ENCODE results near the gene PTP4A2. TPM values are rescaled to one million over a fixed set of nuclear protein-coding genes. Genes with fewer than 3 reads are reported as not detected.

The PTP4A2 gene
- total and polyA plus RNA-seq, 4 experiments from 2014 or later: 254 to 529 (median 339) TPM

- H3K4me3 ChIP-seq (ENCODE audit: low read length in 2 of 2): no peak overlapping the region
- intact Hi-C loops (cut with micrococcal nuclease): no loop called here
- H3K27ac ChIP-seq (ENCODE audit: low read depth, low read length): no peak overlapping the region
- Mint-ChIP-seq H3K36me3 (peaks cover 44 to 54% of the 10 kb centered on the region in 2 donors), H3K27ac (peak overlapping the region in 4 of 7 donors; percentile 20 to 33 (median 30)), H3K4me3 (no peak overlapping the region), H3K27me3 (no peaks in the 10 kb centered on the region), H3K9me3 (peaks cover 0 to 3% (median 0%) of the 10 kb centered on the region in 8 donors), H3K4me1 (peaks cover 15 to 28% (median 25%) of the 10 kb centered on the region in 4 donors)
- peaks cover 9% of the 10 kb centered on the region for H3K4me1 ChIP-seq (ENCODE audit: insufficient read depth, low read length)
- H3K27me3 ChIP-seq (ENCODE audit: insufficient read depth, low read length): no peaks in the 10 kb centered on the region
- ChIA-PET POLR2A (ENCODE audit: partially characterized antibody) (interaction anchor here (1.4 to 2.5 kb wide), 4 partner anchors 11 to 58 kb away, joined by 3 to 8 read pairs (median 4); partner anchors contain the start of gene PTP4A2), CTCF (ENCODE audit: partially characterized antibody) (interaction anchor here (1.3 kb wide), 1 partner anchor 91 kb away, joined by 3 read pairs; the partner anchor contains the start of gene SPOCD1)
- DNase-seq: no peak
- no peaks in the 10 kb centered on the region for H3K9me3 ChIP-seq (ENCODE audit: control insufficient read depth in 1 of 2, low read length in 2 of 2)
- H3K36me3 ChIP-seq (ENCODE audit: insufficient read depth, low read length): peaks cover 33% of the 10 kb centered on the region
Measured at GRCh38 chr1:31906557-31906956, 31.6 kb downstream of the PTP4A2 start.

- peaks cover 24% of the 10 kb centered on the region for H3K36me3 ChIP-seq (ENCODE audit: insufficient read depth, low read length)
Measured at GRCh38 chr1:31905681-31906080, 32.5 kb downstream of the PTP4A2 start.

GRCh38 chr1:31905093-31905509, 33.1 kb downstream of the PTP4A2 start:
- H3K4me1 ChIP-seq (ENCODE audit: insufficient read depth, low read length): no peaks in the 10 kb centered on the region
- H3K27ac ChIP-seq (ENCODE audit: low read depth, low read length): no peak overlapping the region
- ChIA-PET POLR2A (ENCODE audit: partially characterized antibody) (interaction anchor here (0.6 to 2.7 kb wide), 15 partner anchors 8 to 364 kb away, joined by 3 to 19 read pairs (median 3); partner anchors contain the start of gene PTP4A2), CTCF (ENCODE audit: partially characterized antibody) (interaction anchor here (1.1 to 1.5 kb wide), 4 partner anchors 10 to 91 kb away, joined by 3 to 4 read pairs (median 4); no protein-coding TSS in a partner anchor)
- no peak for DNase-seq
- H3K9me3 Mint-ChIP-seq: peaks cover 0 to 5% (median 0%) of the 10 kb centered on the region in 8 donors
- no peaks in the 10 kb centered on the region for H3K27me3 Mint-ChIP-seq
- peaks cover 18% of the 10 kb centered on the region for H3K36me3 ChIP-seq (ENCODE audit: insufficient read depth, low read length)
- peaks cover 9 to 19% (median 17%) of the 10 kb centered on the region in 4 donors for H3K4me1 Mint-ChIP-seq
- no peak overlapping the region for H3K4me3 Mint-ChIP-seq
- peak overlapping the region in 3 of 7 donors; percentile 11 to 39 (median 31) for H3K27ac Mint-ChIP-seq
- no peaks in the 10 kb centered on the region for H3K9me3 ChIP-seq (ENCODE audit: control insufficient read depth in 1 of 2, low read length in 2 of 2)
- peaks cover 39 to 43% of the 10 kb centered on the region in 2 donors for H3K36me3 Mint-ChIP-seq
- no peaks in the 10 kb centered on the region for H3K27me3 ChIP-seq (ENCODE audit: insufficient read depth, low read length)
- H3K4me3 ChIP-seq (ENCODE audit: low read length in 2 of 2): no peak overlapping the region
- intact Hi-C loops (cut with micrococcal nuclease): no loop called here

More at GRCh38 chr1:31905681-31906080, 32.5 kb downstream of the PTP4A2 start:
- H3K27me3 ChIP-seq (ENCODE audit: insufficient read depth, low read length): no peaks in the 10 kb centered on the region
- peaks cover under 1% of the 10 kb centered on the region for H3K4me1 ChIP-seq (ENCODE audit: insufficient read depth, low read length)
- DNase-seq: no peak
- intact Hi-C loops (cut with micrococcal nuclease): no loop called here
- no peaks in the 10 kb centered on the region for H3K27me3 Mint-ChIP-seq
- ChIA-PET CTCF (ENCODE audit: partially characterized antibody) (interaction anchor here (0.6 to 1.3 kb wide), 4 partner anchors 50 to 92 kb away, joined by 3 to 4 read pairs (median 3); partner anchors contain the start of gene SPOCD1), POLR2A (ENCODE audit: partially characterized antibody) (interaction anchor here (1.0 to 2.7 kb wide), 9 partner anchors 12 to 69 kb away, joined by 3 to 19 read pairs (median 4); partner anchors contain the start of gene PTP4A2)
- H3K9me3 Mint-ChIP-seq: peaks cover 0 to 5% (median 0%) of the 10 kb centered on the region in 8 donors
- peaks cover 39 to 46% of the 10 kb centered on the region in 2 donors for H3K36me3 Mint-ChIP-seq
- H3K27ac Mint-ChIP-seq: peak overlapping the region in 4 of 7 donors; percentile 11 to 39 (median 22)
- no peak overlapping the region for H3K27ac ChIP-seq (ENCODE audit: low read depth, low read length)
- no peaks in the 10 kb centered on the region for H3K9me3 ChIP-seq (ENCODE audit: control insufficient read depth in 1 of 2, low read length in 2 of 2)
- peaks cover 9 to 19% (median 18%) of the 10 kb centered on the region in 4 donors for H3K4me1 Mint-ChIP-seq
- H3K4me3 ChIP-seq (ENCODE audit: low read length in 2 of 2): no peak overlapping the region
- H3K4me3 Mint-ChIP-seq: no peak overlapping the region

- DNase-seq: no peak
- H3K4me1 Mint-ChIP-seq: peaks cover 7 to 19% (median 14%) of the 10 kb centered on the region in 4 donors
- no peaks in the 10 kb centered on the region for H3K4me1 ChIP-seq (ENCODE audit: insufficient read depth, low read length)
- no peak overlapping the region for H3K27ac ChIP-seq (ENCODE audit: low read depth, low read length)
- H3K4me3 Mint-ChIP-seq: no peak overlapping the region
- no peaks in the 10 kb centered on the region for H3K27me3 Mint-ChIP-seq
- intact Hi-C loops (cut with micrococcal nuclease): no loop called here
- H3K36me3 Mint-ChIP-seq: peaks cover 33 to 38% of the 10 kb centered on the region in 2 donors
- CTCF ChIA-PET (ENCODE audit: partially characterized antibody): interaction anchor here (1.1 to 1.5 kb wide), 5 partner anchors 11 to 91 kb away, joined by 3 to 4 read pairs (median 3); no protein-coding TSS in a partner anchor
- peak overlapping the region in 4 of 7 donors; percentile 18 to 68 (median 30) for H3K27ac Mint-ChIP-seq
- H3K9me3 Mint-ChIP-seq: peaks cover 0 to 5% (median 0%) of the 10 kb centered on the region in 8 donors
- no peaks in the 10 kb centered on the region for H3K27me3 ChIP-seq (ENCODE audit: insufficient read depth, low read length)
- POLR2A ChIA-PET (ENCODE audit: partially characterized antibody): interaction anchor here (0.6 to 2.7 kb wide), 14 partner anchors 9 to 364 kb away, joined by 3 to 19 read pairs (median 4); partner anchors contain the start of gene PTP4A2
- peaks cover 15% of the 10 kb centered on the region for H3K36me3 ChIP-seq (ENCODE audit: insufficient read depth, low read length)
- H3K9me3 ChIP-seq (ENCODE audit: control insufficient read depth in 1 of 2, low read length in 2 of 2): no peaks in the 10 kb centered on the region
- no peak overlapping the region for H3K4me3 ChIP-seq (ENCODE audit: low read length in 2 of 2)
Measured at GRCh38 chr1:31904339-31905092, 33.7 kb downstream of the PTP4A2 start.

- Mint-ChIP-seq H3K27ac (peak overlapping the region in 1 of 7 donors; percentile 29), H3K36me3 (peaks cover 17 to 22% of the 10 kb centered on the region in 2 donors), H3K4me1 (peaks cover 5 to 19% (median 15%) of the 10 kb centered on the region in 4 donors), H3K27me3 (no peaks in the 10 kb centered on the region), H3K4me3 (no peak overlapping the region), H3K9me3 (peaks cover 0 to 5% (median 0%) of the 10 kb centered on the region in 8 donors)
- Histone ChIP-seq H3K27ac (ENCODE audit: low read depth, low read length) (no peak overlapping the region), H3K9me3 (ENCODE audit: control insufficient read depth in 1 of 2, low read length in 2 of 2) (no peaks in the 10 kb centered on the region), H3K4me1 (ENCODE audit: insufficient read depth, low read length) (no peaks in the 10 kb centered on the region), H3K4me3 (ENCODE audit: low read length in 2 of 2) (no peak overlapping the region), H3K36me3 (ENCODE audit: insufficient read depth, low read length) (peaks cover 7% of the 10 kb centered on the region), H3K27me3 (ENCODE audit: insufficient read depth, low read length) (no peaks in the 10 kb centered on the region)
- CTCF ChIA-PET (ENCODE audit: partially characterized antibody): interaction anchor here (0.8 kb wide), 1 partner anchor 10 kb away, joined by 3 read pairs; no protein-coding TSS in a partner anchor
- intact Hi-C loops (cut with micrococcal nuclease): no loop called here
- no peak for DNase-seq
- POLR2A ChIA-PET (ENCODE audit: partially characterized antibody): interaction anchor here (1.2 to 1.8 kb wide), 5 partner anchors 9 to 54 kb away, joined by 4 to 7 read pairs (median 5); no protein-coding TSS in a partner anchor
Measured at GRCh38 chr1:31902510-31902860, 35.7 kb downstream of the PTP4A2 start.

- H3K4me3 Mint-ChIP-seq: no peak overlapping the region
- Histone ChIP-seq H3K4me3 (ENCODE audit: low read length in 2 of 2) (no peak overlapping the region), H3K27me3 (ENCODE audit: insufficient read depth, low read length) (no peaks in the 10 kb centered on the region), H3K9me3 (ENCODE audit: control insufficient read depth in 1 of 2, low read length in 2 of 2) (no peaks in the 10 kb centered on the region), H3K36me3 (ENCODE audit: insufficient read depth, low read length) (peaks cover 2% of the 10 kb centered on the region), H3K27ac (ENCODE audit: low read depth, low read length) (no peak overlapping the region), H3K4me1 (ENCODE audit: insufficient read depth, low read length) (no peaks in the 10 kb centered on the region)
- DNase-seq: no peak
- peaks cover 0 to 5% (median 0%) of the 10 kb centered on the region in 8 donors for H3K9me3 Mint-ChIP-seq
- intact Hi-C loops (cut with micrococcal nuclease): no loop called here
- POLR2A ChIA-PET (ENCODE audit: partially characterized antibody): interaction anchor here (1.0 to 1.8 kb wide), 4 partner anchors 11 to 54 kb away, joined by 3 to 7 read pairs (median 4); no protein-coding TSS in a partner anchor
- peak overlapping the region in 2 of 7 donors; percentile 0 to 29 for H3K27ac Mint-ChIP-seq
- H3K36me3 Mint-ChIP-seq: peaks cover 13 to 17% of the 10 kb centered on the region in 2 donors
- CTCF ChIA-PET (ENCODE audit: partially characterized antibody): interaction anchor here (0.8 to 1.4 kb wide), 3 partner anchors 9 to 62 kb away, joined by 3 to 7 read pairs (median 3); no protein-coding TSS in a partner anchor
- peaks cover 5 to 19% (median 15%) of the 10 kb centered on the region in 4 donors for H3K4me1 Mint-ChIP-seq
- H3K27me3 Mint-ChIP-seq: no peaks in the 10 kb centered on the region
Measured at GRCh38 chr1:31901838-31902509, 36.2 kb downstream of the PTP4A2 start.
